ENCODE results near the gene STX1B. TPM values are rescaled to one million over a fixed set of nuclear protein-coding genes. Genes with fewer than 3 reads are reported as not detected.
A peak's percentile ranks its signal among the peaks of the same experiment; 100 is the strongest.

The STX1B gene
- polyA plus RNA-seq, 1 experiment, result 4.2 TPM

- Histone ChIP-seq H3K9me3 (ENCODE audit: control insufficient read depth, insufficient read depth, low read length) (peaks cover 2% of the 10 kb centered on the region; the same call in 1 of the 2 replicates), H3K27ac (ENCODE audit: low read depth, low read length) (peak overlapping the region; percentile 39), H3K27me3 (ENCODE audit: control insufficient read depth, insufficient read depth, low read length) (peaks cover 2% of the 10 kb centered on the region), H3K4me3 (ENCODE audit: low read depth, low read length) (peak overlapping the region; percentile 34)
- DNase-seq (ENCODE audit: low read depth, low spot score), result peak; percentile 41
- no peak for TF ChIP-seq CTCF (IDR thresholded peaks at IDR 0.05; ENCODE audit: low read depth, low read length)
- ChIA-PET CTCF (interaction anchor here (0.6 to 1.0 kb wide), 2 partner anchors 24 to 183 kb away, joined by 3 read pairs; no protein-coding TSS in a partner anchor), POLR2A (no interaction called here)
These were observed 2.3 kb downstream of the STX1B start for GRCh38 chr16:31008149-31008548.

GRCh38 chr16:31007684-31008083, 2.8 kb downstream of the STX1B start:
- Histone ChIP-seq H3K4me3 (ENCODE audit: low read depth, low read length) (no peak overlapping the region), H3K27ac (ENCODE audit: low read depth, low read length) (no peak overlapping the region), H3K27me3 (ENCODE audit: control insufficient read depth, insufficient read depth, low read length) (peaks cover 2% of the 10 kb centered on the region), H3K9me3 (ENCODE audit: control insufficient read depth, insufficient read depth, low read length) (peaks cover 2% of the 10 kb centered on the region; the same call in 1 of the 2 replicates)
- CTCF ChIA-PET, result interaction anchor here (0.6 kb wide), 1 partner anchor 183 kb away, joined by 3 read pairs; no protein-coding TSS in a partner anchor
- no peak for TF ChIP-seq CTCF (IDR thresholded peaks at IDR 0.05; ENCODE audit: low read depth, low read length)
- POLR2A ChIA-PET, result no interaction called here
- DNase-seq (ENCODE audit: low read depth, low spot score), result no peak

- Histone ChIP-seq H3K27ac (ENCODE audit: low read depth, low read length) (no peak overlapping the region), H3K27me3 (ENCODE audit: control insufficient read depth, insufficient read depth, low read length) (no peaks in the 10 kb centered on the region), H3K9me3 (ENCODE audit: control insufficient read depth, insufficient read depth, low read length) (peaks cover 2% of the 10 kb centered on the region; the same call in 1 of the 2 replicates), H3K4me3 (ENCODE audit: low read depth, low read length) (no peak overlapping the region)
- no peak for TF ChIP-seq CTCF (IDR thresholded peaks at IDR 0.05; ENCODE audit: low read depth, low read length)
- ChIA-PET POLR2A (interaction anchor here (0.9 kb wide), 1 partner anchor 173 kb away, joined by 3 read pairs; the partner anchor contains the start of gene FUS), CTCF (no interaction called here)
- no peak for DNase-seq (ENCODE audit: low read depth, low spot score)
These were observed 3.8 kb downstream of the STX1B start for GRCh38 chr16:31006589-31006988.

GRCh38 chr16:31006086-31006385, 4.4 kb downstream of the STX1B start:
- Histone ChIP-seq H3K9me3 (ENCODE audit: control insufficient read depth, insufficient read depth, low read length) (peaks cover 2% of the 10 kb centered on the region; the same call in 1 of the 2 replicates), H3K4me3 (ENCODE audit: low read depth, low read length) (no peak overlapping the region), H3K27ac (ENCODE audit: low read depth, low read length) (peak overlapping the region; percentile 39), H3K27me3 (ENCODE audit: control insufficient read depth, insufficient read depth, low read length) (no peaks in the 10 kb centered on the region)
- DNase-seq (ENCODE audit: low read depth, low spot score), result no peak
- POLR2A ChIA-PET, result interaction anchor here (0.9 kb wide), 1 partner anchor 174 kb away, joined by 3 read pairs; the partner anchor contains the start of gene FUS
- no peak for TF ChIP-seq CTCF (IDR thresholded peaks at IDR 0.05; ENCODE audit: low read depth, low read length)
- CTCF ChIA-PET, result no interaction called here

- no peak for TF ChIP-seq CTCF (IDR thresholded peaks at IDR 0.05; ENCODE audit: low read depth, low read length)
- no peaks in the 10 kb centered on the region for H3K27me3 ChIP-seq (ENCODE audit: control insufficient read depth, insufficient read depth, low read length)
- ChIA-PET POLR2A (no interaction called here), CTCF (no interaction called here)
- H3K27ac ChIP-seq (ENCODE audit: low read depth, low read length), result peak overlapping the region; percentile 39
- no peak for DNase-seq (ENCODE audit: low read depth, low spot score)
- peaks cover 2% of the 10 kb centered on the region; the same call in 1 of the 2 replicates for H3K9me3 ChIP-seq (ENCODE audit: control insufficient read depth, insufficient read depth, low read length)
- H3K4me3 ChIP-seq (ENCODE audit: low read depth, low read length), result no peak overlapping the region
These were observed 4.9 kb downstream of the STX1B start for GRCh38 chr16:31005350-31006085.
